NT2/D1 (cell line): Measurements from ENCODE around the gene C13orf42.

Source experiments
- SUZ12 ChIP-seq: IDR thresholded peaks from 2 replicates; pipeline ENCODE4 v1.6.1; 2011; ENCODE audit not compliant: insufficient read length, insufficient read depth; ENCODE audit errors: extremely low read depth
- YY1 ChIP-seq: IDR thresholded peaks from 2 replicates; pipeline ENCODE4 v1.6.1; 2011; ENCODE audit not compliant: insufficient read length, insufficient read depth

GRCh38 chr13:51052581-51052980 is 58.5 kb downstream of the C13orf42 start:
- TF ChIP-seq SUZ12 (no peak), YY1 (no peak)
